Measurements from ENCODE around the gene MCF2L.

MCF2L gene

DNA sequence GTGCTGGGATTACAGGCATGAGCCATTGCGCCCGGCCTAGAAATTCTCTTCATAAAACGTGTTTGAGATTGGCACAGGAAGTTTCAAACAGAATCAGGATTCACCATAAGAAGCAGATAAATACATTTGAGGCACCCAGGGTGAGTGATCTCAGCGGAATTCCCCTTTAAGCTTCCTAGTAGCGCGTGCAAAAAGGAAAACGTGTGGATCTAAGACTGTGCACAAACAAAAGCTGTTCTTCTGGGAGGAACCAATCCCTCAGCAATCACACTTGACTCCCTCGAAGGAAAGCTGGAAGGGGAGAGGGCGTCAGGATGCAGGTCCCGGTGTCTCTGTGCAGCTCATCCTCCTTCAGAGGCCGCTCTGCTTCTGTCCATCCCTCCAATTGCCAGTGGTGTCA, 15.5 kb downstream of the MCF2L start:
- TF ChIP-seq, protein P1, sequence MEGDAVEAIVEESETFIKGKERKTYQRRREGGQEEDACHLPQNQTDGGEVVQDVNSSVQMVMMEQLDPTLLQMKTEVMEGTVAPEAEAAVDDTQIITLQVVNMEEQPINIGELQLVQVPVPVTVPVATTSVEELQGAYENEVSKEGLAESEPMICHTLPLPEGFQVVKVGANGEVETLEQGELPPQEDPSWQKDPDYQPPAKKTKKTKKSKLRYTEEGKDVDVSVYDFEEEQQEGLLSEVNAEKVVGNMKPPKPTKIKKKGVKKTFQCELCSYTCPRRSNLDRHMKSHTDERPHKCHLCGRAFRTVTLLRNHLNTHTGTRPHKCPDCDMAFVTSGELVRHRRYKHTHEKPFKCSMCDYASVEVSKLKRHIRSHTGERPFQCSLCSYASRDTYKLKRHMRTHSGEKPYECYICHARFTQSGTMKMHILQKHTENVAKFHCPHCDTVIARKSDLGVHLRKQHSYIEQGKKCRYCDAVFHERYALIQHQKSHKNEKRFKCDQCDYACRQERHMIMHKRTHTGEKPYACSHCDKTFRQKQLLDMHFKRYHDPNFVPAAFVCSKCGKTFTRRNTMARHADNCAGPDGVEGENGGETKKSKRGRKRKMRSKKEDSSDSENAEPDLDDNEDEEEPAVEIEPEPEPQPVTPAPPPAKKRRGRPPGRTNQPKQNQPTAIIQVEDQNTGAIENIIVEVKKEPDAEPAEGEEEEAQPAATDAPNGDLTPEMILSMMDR (IDR thresholded peaks at IDR 0.05; ENCODE audit: control insufficient read depth, insufficient read depth, low read depth, low read length, missing control alignments), result no peak

DNA sequence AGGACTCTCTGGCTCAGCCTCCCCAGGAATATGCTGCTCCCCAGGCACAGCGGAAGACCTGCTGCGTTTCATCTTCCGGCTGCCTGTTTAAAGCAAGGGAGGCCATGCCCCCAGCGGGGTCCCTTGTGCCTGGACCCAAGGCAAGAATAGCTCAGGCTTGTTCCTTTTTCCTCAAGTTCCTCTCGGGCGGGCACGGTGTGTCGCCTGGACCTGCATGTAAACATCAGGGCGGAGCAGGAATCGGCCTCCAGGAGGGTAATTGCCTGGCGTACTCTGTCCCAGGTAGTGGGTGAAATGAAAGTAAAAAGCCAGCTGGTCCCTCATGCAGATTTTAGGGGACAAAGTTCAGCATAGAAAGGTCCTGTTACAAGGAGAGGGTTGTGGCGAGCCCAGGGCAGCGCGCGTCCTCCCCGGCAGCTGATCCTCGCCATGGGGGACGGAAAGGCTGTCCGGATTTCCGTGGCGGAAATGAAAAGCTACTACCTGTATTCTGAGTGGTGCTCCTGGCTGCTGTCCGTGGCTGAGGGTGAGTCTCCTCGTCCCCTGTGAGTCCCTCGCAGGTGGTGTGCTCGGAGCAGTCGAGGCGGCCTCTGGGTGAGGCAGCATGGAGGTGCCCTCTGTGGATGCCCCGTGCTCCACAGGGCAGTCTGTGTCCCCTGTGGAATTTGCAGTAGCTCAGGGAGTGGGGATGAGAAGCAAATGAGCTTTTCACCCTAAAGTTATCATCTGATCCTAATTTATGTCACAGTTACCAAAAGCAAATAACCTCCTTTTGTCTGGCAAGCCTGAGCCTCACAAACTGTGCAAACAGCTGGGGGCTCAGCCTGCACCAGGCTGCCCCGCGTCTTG, 16.2 kb downstream of the MCF2L start:
- DNase-seq (ENCODE audit: low read depth), result no peak
- TF ChIP-seq, protein P1 (IDR thresholded peaks at IDR 0.05; ENCODE audit: control insufficient read depth, insufficient read depth, low read depth, low read length, missing control alignments), result no peak
- no peak overlapping the region for H3K4me3 ChIP-seq (ENCODE audit: control insufficient read depth, low read depth, low read length)

More for the DNA sequence above, 15.5 kb downstream of the MCF2L start:
- H3K4me3 ChIP-seq (ENCODE audit: control insufficient read depth, low read depth, low read length), result no peak overlapping the region
- no peak for DNase-seq (ENCODE audit: low read depth)

GRCh38 chr13:112985803-112986408, 16.9 kb downstream of the MCF2L start:
- DNase-seq (ENCODE audit: low read depth), result no peak
- TF ChIP-seq, protein P1 (IDR thresholded peaks at IDR 0.05; ENCODE audit: control insufficient read depth, insufficient read depth, low read depth, low read length, missing control alignments), result no peak
- H3K4me3 ChIP-seq (ENCODE audit: control insufficient read depth, low read depth, low read length), result no peak overlapping the region

DNA sequence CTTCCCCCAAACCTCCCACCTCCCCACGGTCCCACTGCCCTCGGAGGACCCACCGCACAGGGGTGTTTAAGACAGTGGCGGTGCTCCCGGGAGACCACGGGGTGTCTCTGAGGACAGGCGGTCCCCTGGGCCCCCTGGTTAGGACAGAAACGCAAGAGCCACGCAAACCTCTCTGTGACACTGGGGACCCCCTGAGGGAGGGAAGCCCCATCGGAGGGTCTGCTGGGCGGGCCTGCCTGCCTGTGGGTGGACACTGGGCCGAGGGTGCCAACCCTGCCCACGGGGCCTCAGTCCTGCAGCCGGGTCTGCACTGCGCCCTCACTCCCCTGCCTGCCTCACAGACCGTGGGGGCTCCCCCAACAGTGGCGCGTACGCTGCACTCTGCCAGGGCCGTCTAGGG, 17.5 kb downstream of the MCF2L start:
- no peak for DNase-seq (ENCODE audit: low read depth)
- TF ChIP-seq, protein P1 (IDR thresholded peaks at IDR 0.05; ENCODE audit: control insufficient read depth, insufficient read depth, low read depth, low read length, missing control alignments), result no peak
- H3K4me3 ChIP-seq (ENCODE audit: control insufficient read depth, low read depth, low read length), result no peak overlapping the region

DNA sequence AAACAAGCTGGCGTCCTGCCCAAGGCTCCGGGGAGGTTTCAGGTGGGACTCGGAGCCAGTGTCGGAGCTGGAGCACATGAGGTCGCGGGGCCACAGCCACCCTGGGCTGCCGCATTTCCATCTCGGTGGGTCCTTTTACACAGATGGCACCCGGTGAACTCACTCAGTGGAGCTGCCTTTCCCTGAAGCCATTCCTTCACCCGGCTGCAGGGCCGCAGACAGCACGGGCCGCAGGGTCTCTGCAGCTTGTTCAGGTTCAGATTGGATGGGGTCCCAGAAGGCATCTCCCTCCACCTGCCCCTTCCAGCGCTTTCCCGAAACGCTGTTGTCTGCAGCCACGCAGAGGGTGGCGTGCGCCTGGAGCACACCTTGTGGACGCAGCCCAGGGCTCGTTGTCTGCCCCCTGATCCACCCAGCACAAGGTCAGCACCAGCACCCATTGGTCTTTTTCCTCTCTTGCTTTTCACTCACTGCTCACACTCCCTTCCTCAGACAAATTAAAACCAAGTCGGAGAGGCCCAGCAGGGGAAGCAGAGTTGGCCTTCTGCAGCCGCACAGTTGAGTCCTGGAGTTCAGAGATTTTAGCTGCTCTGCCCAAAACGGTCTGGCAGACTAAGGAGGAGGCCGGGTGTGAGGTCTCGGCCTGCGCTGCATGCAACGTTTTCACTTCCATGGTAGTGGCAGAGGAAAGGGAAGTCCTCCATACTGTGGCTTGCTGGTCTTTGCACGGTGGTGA, 18.1 kb downstream of the MCF2L start:
- H3K4me3 ChIP-seq (ENCODE audit: control insufficient read depth, low read depth, low read length), result no peak overlapping the region
- TF ChIP-seq, protein P1 (IDR thresholded peaks at IDR 0.05; ENCODE audit: control insufficient read depth, insufficient read depth, low read depth, low read length, missing control alignments), result no peak
- DNase-seq (ENCODE audit: low read depth), result no peak

DNA sequence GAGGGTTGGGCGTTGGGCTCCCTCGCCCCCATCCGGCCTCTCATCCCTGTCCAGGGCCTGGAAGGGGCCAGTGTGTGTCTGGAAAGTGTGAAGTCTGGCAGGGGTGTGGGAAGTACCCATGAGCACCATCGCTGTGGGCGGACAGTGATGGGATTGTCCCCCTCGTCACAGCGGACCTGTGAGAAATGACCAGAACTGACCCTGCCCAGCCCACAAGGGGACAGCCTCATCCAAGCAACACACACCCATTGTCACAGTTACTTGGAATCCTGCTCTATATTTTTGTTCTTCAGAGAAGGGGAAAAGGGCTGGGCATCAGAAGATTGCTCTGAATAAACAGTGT, 18.6 kb downstream of the MCF2L start:
- no peak for DNase-seq (ENCODE audit: low read depth)
- no peak overlapping the region for H3K4me3 ChIP-seq (ENCODE audit: control insufficient read depth, low read depth, low read length)
- TF ChIP-seq, protein P1 (IDR thresholded peaks at IDR 0.05; ENCODE audit: control insufficient read depth, insufficient read depth, low read depth, low read length, missing control alignments), result no peak
